Fibroblast of skin of right quadriceps (primary cell): ENCODE results near the gene SLCO3A1.
"Not testable (repeated sequence)": the region's sequence is repeated elsewhere in the genome, so short reads cannot be mapped to it uniquely, and the experiment has no call there.

ENCODE experiments used
- DNase-seq: peaks from one replicate; pipeline ENCODE4 v3.0.0-alpha.2; 2013

SLCO3A1 gene

DNA sequence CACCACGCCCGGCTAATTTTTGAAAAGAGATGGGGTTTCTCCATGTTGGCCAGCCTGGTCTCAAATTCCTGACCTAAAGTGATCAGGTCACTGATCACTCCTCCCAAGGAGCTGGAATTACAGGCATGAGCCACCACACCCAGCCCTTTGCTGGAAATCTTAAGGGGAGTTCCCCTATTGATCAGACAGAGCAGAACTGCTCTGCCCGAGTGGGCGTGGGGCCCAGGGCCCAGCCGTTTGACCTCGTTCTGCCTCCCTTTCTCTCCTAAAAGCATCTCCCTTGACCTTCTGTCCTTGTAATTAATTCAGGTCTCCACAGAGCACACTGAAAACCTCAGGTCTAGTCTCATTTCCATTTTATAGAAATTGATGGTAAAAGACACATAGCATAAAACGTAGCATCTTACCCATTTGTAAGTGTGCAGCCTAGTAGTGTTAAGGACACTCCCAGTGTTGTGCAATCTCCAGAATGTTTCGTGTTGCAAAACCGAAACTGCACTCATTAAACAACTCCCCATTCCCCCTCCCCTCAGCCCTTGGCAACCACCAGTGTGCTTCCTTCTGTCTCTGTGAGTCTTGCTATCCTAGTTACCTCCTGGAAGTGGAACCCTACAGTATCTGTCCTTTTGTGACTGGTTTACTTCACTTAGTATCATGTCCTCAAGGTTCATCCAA, 89.3 kb downstream of the SLCO3A1 start:
- DNase-seq: peak; percentile 74

DNA sequence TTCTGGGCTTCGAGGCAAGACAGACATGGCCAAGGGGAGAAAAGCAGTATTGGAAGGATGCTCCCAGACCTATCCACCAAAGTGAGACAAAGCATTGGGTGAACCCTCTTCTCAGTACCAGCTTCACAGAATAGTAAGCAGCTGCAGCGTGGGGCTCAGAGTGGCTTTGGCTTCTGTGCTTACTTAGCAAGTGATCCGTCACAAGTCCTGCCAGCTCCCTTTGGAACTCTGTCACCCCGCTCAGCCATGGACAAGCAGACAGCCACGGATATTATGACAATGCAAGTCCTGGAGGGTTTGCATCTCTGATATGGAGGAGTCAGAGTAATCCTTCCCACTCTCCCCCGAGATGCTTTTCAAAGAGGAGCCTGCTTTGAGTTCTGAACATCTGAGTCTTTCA, 90.8 kb downstream of the SLCO3A1 start:
- no peak for DNase-seq

DNA sequence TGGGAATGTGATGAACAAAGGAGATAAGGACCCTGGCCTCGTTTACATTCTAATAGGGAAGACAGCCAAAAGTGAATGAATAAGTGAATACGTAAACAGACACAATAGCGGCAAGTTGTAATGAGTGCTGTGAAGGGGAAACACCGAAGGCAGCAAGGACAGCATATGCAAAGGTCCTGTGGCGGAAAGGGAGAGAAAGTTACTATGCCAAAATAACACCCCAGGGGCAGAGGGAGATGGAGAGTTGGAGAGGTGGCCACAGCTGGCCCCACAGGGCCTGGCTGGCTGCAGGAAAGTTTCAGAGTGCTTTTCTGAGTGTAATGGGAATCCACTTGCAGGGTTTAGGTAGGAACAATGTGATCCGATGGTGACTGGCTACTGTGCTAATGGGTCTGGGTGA, 91.9 kb downstream of the SLCO3A1 start:
- no peak for DNase-seq

DNA sequence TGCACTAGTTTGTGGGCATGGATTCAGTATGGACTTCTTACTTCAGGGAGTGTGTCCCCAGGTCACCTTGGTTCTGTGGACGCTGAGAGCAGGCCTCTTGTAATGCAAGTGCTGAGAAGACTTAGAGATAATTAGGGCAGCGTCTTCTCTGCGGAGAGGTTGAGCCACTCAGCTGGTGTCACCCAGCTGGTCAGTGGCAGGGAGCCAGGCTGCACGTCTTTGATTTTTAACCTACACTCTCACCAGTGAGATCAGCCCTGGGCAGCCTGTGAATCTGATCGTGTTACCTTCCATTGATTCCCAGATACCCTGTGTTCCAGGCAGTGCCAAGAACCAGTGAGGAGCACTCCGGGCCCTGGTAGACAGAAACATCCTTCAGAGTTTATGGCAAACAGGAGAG, 92.6 kb downstream of the SLCO3A1 start:
- no peak for DNase-seq

DNA sequence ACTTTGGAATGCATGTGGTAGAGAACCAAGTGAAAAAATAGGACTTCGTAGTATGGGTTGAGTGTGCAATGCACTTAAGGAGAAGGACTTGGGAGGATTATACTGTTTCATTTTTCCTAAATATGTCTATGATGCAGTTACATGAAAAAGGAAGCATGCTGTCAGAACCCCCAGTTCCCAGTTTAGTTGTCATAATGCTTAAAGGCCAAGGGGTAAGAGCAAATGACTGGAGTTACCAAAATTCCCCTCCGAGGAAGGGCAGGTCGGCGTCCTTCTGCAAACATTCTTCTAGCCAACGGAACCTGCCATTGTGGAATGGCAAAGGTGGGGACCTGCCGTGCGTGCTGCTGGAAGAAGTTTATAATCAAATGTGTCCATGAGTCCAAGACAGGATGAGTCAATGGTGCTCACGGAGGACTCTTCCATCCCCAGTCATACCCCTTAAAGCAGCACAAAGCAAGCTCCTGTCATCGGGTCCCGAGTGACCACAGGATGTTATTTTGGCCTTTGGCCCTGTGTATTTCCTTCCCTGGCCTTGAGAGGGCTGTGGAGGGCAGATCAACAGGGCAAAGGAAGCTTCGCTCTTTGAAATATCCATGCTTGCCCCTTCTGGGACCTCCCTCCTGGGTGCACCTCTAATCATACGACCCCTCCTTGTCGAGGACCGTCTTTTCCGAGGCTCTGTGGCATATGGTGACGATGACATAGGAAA, 93.2 kb downstream of the SLCO3A1 start:
- DNase-seq: no peak

DNA sequence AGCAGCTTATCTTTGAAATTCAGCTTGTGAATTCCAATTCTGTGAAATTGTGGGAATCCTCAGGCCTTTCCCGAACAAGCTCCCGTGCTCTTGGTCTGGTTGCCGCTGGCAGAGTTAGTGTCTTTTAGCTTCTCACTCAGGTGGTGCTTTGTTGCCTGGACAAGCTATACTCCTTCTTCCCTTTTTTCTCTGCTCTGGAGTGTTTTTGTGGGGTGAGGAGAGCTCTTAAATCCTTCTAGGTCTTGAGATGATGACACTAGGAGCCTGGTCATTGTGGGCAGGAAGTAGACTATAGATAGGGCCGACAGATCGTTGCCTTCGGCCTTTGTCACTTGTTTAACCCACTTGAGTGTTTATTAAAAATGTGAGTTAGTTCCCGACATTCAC, 93.8 kb downstream of the SLCO3A1 start:
- no peak for DNase-seq

DNA sequence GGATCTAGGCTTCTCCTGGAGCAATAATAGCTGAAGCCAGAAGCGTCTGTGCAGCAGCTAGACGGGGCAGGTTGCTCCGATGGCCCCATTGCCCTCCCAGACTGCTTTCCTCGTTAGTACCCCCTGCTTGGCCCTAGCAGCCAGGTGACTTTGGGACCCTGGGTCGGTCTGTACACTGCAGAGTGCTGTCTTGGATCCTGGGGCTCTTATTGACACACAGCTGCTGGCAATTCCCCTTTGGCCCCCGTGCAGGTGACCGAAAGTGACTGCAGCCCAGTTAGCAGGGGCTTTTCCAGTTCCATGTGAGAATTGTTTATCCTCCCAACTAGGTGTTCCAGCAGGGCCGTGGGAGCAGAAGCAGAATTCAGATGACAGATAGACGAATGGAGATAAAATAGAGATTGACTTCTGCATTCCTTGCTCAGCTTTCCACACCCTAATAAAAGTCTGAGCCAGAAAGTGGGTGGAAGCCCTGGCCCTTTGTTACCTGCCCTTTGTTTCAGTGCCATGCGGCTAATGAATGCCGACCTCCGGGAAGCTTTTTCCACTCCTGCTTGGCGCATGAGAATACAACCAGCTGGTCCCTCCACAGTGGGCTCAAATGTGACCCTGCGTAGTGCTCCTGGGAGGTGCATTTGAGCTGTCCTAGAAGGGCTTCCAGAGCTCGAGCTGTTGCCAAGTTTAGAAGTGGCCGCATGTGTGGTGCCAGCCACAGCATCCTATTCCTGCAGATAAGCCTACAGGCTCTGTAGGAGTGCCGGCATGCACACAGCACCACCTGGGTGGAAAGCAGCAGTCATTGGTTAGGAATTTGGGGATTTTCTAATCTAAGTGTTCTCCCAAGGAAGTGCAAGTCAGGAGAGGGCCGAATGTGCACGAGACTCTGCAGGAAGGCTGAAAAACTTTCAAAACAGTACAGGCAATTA, 94.4 kb downstream of the SLCO3A1 start:
- DNase-seq: peak; percentile 21

DNA sequence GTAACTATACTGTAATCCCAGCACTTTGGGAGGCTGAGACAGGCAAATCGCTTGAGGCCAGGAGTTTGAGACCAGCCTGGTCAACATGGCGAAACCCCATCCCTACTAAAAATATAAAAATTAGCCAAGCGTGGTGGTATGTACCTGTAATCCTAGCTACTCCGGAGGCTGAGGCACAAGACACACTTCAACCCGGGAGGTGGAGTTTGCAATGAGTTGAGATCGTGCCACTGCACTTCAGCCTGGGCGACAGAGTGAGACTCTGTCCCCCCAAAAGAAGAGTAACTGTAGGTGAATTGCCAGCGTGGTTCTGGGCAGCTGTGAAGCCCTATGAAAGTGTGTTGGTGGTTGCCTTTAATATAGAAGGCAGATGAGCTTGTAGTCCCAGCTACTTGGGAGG, 95.9 kb downstream of the SLCO3A1 start:
- no peak for DNase-seq

DNA sequence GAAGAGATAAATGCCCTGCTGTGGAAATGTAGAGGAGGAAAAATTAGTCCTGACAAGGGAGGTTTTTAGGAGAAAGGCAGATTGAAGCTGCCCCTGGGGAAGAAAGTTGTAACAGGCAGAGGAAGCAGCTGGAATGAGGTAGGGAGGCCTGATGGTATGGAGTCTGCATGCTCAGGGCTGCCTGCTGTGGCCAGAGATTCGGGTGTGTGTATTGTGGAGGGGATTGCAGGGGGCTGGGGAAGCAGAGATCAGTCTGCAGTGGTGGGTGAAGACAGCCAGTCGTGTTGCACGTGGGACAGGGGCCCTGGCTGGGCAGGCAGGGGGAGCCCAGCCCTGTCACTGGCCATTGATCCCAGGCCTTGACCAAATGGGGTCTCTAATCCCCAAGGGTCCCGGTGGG, 96.5 kb downstream of the SLCO3A1 start:
- DNase-seq: no peak

DNA sequence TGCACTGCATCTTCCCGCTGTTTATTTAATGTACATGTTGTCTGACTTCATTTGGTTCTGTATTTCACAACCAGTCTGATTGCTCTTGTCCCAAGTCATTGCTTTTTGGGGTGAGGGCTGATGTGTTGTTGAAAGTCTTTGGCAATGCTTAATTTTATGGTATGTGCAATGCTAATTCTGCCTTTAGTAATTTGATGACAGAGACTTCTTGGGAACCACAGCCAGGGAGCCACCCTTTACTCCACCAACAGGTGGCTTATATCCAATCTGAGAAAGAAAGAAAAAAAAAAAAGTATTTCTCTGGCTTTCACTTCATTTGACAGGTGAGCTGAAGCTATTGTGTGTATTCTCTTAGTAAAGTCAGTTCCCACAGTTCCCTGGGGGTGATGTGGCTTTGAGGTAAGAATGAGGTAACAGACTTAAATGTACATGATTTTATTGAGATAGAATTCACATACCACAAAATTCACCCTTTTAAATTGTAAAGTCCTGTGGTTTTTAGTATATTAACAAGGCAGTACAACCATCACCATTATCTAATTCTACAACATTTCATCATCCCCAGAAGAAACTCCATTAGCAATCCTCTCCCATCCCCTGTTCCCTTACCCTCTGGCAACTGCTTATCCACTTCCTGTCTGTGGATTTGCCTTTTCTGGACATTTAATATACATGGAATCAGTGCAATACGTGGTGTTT, 97.3 kb downstream of the SLCO3A1 start:
- peak; percentile 19 for DNase-seq

DNA sequence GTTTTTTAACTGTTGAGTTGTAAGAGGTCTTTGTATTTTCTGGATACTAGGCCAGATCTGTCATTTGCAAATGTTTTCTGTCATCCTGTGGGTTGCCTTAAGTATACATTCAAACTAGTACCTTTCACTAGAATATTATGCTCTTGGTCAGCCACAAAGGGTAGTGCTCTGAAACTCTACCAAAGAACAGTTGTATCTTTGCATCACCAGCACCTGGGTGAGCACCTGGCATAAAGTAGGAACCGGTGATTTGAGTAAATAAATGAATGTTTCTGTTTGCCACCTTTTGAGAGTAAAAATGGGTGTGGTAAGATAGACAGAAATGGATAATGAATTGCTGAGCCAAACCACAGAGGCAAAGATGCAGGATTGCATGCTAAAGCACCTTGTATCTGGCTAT, 98.7 kb downstream of the SLCO3A1 start:
- DNase-seq: no peak

DNA sequence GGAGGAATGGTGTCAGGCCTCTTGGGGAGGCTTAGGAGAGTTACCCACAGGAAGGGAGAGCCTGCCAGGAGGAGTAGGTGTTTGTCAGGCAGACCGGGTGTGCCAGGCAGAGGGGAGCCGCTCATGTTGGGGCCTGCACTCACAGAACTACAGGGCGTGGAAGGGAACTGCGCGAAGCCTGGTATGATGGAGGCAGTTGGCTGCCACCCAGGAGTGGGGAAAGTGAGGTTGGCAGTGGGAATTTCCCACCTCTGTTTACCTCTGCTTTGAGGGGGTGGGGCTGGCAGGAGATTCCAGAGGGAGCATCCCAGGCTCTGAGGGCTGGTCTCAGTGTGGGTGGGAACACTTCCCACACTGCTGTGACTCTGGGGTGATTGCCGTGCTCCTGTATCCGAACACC, 99.9 kb downstream of the SLCO3A1 start:
- no peak for DNase-seq

DNA sequence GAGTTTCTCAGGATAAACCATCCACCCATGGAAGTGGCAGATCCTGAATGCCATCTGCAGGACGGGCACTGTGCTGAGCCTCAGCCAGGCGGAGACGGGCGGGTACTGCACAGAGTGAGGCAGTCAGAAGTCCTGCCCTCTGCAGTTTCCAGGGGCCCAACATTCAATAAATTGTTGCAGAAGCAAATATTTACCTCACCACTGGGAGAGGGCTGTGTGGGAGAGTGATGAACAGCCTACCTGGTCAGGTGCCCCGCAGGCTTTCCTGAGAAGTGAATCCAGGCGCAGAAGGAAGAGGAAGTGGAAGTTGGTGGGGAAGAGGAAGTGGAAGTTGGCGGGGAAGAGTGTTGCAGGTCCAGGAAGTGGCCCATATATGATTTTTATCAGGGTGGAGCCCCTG, 100.8 kb downstream of the SLCO3A1 start:
- no peak for DNase-seq

DNA sequence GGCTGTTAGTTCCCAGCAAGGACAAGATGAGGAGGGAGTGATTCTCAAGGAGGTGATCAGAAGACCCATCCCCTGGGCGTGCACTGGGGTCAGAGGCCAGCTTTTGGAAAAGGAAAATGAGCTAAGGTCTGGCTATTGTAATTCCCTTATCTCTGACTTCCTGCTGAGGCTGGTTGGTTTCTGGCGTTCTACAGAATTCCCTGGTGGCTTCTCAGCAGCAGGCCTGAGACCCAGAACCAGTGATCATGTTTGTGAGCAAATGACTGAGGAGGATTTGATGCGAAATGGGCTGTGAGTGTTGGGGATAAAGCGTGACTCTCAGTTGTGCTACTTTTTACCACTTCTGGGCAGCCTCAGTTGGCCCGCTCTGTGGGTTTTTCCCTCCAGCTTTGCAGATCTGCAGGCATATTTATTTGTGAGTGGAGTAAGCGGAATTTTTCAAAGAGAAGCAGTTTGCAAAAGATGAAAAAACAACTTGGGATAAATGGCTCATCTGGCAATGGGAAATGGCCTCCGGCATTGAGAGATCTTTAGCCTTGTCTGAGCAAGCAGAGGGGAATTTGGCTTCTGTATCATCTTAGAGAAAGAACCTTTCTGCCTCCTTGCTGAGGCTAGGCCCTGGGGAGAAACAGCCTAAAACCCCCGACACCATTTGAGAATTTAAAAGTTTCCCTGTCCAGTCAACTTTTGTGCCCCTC, 102.7 kb downstream of the SLCO3A1 start:
- DNase-seq: no peak

DNA sequence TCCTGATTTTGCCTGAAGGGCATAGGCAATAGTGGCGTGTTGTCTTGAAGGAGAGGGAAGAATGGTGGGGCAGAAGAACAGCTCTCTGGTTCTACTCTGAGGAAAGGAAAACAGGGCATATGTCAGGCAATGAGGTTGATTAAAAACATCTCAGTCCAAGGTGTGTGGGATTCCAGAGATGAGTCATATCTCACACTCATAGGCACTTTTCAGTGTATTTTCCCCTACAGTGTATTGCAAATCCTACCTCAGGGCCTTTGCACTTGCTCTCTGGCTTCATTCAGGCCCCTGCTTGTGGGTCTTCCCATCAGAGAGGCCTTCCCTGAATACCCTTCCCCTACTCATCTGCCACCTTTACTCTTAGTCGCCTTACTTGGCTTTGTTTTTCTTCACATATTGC, 107.8 kb downstream of the SLCO3A1 start:
- no peak for DNase-seq

DNA sequence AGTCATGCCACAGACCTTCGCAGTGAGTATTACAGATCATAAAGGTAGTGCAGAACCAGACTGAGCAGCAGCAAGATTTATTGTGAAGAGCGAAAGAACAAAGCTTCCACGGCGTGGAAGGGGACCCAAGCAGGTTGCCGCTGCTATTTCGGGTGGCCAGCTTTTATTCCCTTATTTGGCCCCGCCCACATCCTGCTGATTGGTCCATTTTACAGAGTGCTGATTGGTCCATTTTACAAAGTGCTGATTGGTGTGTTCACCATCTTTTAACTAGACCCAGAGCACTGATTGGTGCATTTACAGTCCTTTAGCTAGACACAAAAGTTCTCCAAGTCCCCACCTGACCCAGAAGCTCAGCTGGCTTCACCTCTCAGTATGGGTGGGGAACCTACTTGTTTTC, 110.2 kb downstream of the SLCO3A1 start:
- DNase-seq: not testable (repeated sequence)

DNA sequence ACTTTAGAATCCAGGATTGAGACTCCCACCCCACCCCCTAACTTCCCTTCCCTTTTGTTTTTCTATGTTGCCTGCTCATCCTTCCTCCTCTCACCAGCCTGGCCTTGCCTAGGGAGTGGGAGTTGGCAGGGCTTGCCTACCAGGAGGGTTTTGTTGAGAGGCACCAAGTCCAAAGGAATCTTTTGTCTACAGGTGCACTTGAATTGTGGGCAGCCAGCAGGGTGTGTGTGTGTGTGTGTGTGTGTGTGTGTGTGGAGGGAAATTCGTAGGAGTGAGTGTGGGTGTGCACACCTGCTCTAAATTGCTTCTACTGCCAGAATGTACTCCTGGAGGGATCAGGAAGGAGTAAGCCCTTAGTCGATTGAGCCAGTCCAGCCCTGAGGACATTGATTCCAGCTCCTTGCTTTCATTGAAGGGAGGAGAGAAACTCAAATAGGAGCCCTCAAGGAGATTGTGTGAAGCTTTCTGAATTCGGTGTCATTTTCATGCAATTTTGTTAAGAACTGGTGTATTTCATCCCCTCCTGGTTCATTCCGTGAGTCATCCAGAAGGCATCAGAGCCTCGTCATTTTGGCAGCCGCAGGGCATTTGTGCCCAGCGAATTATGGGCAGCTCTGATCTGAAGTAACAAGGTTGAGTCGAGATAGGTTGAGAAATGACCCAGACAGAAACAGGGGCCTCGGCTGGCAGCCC, 112.1 kb downstream of the SLCO3A1 start:
- DNase-seq: peak; percentile 10

DNA sequence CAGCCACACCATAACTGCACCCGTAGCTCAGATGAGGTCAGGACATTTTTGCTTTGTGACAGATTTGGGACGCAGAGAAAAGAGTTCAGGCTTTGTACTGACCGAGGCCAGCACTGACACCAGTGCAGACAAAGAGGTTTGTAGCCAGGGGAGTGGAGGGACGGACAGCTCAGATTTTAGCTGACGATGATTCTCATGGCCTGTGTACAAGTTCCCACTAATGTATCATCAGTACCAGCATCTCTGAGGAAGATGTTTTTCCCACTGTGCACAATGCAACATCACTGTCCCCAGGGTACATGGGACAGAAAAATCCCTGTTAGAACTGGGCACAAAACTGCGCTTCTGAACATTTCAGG, 112.7 kb downstream of the SLCO3A1 start:
- no peak for DNase-seq

DNA sequence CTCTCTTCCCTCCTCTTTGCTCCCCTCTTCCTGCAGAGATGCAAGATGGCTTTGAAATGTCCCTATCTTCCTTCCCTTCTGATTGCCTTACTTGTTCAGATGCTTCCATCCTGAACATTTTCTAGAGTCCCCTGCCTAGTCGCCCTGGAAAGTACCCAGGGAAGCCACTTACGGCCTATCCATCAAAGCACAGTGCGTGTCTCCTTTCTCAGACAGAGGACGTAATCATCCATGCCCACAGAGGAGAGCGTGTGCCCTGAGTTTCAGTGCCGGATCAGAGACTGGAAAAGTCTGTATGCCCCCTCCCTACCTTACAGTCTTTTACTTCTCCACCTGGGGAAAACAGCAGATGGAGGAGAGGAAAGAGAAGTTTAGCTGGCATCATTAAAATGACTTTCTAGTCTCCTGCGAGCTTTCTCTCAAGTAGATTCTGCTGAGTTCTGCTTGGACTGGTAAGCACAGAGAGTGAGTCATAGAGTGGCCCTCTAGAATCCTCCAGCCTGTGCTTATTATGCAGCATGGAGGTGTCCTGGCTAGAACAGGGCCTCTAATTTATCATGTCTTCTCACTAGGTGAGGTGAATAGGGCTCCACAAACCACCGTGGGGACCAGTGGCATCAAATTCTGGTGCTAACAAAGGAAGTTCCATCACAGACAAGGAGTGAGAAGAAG, 114.6 kb downstream of the SLCO3A1 start:
- DNase-seq: no peak

DNA sequence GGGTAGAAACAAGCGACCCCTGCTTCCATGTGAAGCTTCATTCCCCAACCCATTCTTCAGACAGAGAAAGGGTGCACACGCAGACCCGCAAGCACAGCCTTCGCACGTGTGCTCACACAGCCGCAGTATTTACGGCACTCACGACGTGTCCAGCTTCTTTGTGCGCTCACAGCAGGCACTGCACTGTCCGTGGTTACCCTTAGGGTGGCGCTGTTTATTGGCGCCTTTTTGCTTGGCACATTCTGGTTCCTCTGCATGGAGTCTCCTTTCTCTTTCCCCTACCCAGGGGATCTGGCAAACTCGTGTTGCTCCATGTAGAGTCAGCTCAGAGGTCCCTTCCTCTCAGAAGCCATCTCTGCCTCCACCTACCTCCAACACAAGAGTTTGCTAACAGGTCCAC, 115.1 kb downstream of the SLCO3A1 start:
- DNase-seq: no peak

DNA sequence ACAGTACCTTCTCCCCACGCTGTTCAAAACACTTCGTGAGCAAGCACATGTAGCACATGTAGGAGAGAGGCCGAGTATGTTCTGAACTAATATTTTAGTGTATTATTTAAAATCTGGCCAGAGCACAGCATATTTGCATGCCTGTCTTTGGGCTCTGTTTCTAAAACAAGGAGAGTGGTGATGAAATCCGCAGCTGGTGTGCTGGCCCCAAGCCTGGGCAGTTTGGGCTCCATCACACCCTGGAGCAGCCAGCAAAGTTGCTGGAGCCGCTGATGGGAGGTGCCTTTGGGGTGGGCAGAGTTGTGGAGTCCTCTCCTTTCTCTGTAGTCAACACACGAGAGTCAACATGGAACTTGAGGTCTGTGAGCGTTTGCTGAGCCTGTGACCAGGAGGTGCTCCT, 116.6 kb downstream of the SLCO3A1 start:
- DNase-seq: no peak
